Activated CD8-positive, alpha-beta memory T cell treated with anti-CD3 and anti-CD28 coated beads for 1 hour (primary cell): ENCODE results near the gene ADGRG6.

ENCODE experiments used
- DNase-seq, 2 donors: peaks; one replicate each; pipeline ENCODE4 v3.0.0-alpha.2; 2020; ENCODE audit warnings: low read depth in 1 of 2; ENCODE audit errors: extremely low read depth in 1 of 2

The ADGRG6 gene

DNA sequence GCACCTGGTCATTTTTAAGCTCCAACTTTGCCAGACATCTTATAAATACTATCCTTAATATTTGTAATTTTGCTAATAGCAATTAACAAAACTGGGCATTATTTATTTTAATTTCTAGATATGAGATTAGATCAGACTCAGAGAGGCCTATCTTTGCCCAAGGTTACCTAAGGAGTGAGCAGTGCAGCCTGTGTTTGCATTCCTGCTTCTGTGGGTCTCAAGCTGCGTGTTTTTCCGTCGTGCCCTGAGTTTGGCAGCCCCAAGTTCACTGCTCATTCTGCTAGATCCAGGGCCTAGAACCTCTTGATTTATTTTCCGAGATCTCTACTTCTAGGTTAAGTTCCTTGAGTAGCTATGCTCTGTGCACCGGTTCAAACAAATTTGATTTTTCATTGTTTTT lies 11.0 kb upstream of the ADGRG6 start:
- no peak for DNase-seq

DNA sequence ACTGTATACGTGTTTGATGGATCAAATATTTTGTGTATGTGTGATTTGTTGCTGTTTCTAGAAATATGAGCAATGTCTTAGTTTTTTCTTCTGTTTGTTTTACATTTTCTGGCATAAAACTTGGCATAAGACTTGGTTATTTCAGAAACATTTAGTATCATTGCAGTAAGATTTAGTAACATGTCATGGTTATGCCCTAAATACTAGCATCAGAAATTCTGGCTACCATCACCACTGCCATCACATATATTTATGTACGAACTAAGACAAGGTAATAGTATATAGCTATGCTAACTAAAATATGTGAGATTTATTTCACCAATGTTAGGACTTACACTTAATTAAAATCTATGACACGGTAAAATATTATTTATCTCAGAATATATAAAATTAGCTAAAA lies 10.3 kb upstream of the ADGRG6 start:
- DNase-seq: no peak

DNA sequence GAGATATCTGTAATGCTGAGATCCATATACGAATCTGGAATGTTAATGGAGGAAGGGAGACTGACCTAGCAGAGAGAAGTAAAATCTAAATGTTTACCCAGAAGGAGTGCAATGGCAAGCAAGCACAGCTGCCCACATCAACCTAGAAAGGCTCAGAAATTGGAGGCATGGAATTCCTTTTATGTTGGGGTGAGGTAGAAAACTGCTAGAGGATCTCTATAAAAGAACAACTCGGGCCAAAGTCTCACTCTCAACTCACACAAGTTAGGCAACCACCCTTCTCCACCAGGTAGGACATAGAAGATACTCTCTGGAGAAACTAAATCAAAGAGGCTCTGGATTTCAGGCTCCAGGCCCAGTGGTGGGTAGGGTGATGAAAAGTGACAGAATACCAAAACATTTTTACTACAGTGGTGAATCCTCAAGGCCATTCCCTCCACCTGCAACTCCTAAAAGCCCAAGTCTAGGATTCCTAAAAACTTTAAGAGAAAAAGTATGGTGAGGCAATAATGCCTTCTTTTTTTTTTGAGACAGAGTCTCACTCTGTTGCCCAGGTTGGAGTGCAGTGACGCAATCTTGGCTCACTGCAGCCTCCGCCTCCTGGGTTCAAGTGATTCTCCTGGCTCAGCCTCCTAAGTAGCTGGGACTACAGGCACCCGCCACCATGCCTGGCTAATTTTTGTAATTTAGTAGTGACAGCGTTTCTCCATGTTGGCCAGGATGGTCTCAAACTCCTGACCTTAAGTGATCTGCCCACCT lies 9.5 kb upstream of the ADGRG6 start:
- DNase-seq: no peak

DNA sequence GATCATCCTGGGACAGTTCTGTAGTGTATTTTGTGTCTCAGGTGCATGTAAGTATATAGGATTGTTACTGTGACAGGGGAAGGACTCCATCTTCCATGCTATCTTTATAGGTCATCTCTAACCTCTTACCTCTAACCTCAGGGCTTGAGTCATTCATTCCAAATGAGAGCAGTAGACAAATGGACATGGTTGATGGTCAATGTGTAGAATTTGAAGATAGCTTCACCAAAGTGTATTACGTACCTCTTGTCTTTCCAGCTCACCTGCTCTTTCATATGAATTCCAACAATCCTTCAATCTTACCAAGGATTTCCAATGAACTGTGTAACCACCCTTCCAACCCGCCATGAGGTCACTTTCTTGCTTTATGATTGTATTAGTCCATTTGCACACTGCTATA lies 8.7 kb upstream of the ADGRG6 start:
- DNase-seq: no peak

DNA sequence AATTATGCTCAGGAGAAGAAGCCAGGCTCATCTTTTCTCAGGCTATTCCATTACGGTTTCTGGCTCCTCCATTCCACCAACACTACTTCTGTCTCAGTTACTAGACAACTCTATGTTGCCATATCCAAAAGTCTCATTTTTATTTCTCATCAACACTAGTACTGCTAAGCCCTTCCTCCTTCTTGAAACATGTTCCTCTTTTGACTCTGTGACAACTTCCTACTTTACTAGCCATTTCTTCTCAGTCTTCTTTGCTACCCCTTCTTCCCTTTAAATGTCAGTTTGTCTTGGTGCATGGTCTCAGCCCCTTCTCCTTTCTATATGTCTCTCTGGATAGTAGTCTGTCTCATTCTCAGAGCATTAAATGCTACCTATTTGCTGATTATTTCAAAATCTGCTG lies 7.1 kb upstream of the ADGRG6 start:
- no peak for DNase-seq

DNA sequence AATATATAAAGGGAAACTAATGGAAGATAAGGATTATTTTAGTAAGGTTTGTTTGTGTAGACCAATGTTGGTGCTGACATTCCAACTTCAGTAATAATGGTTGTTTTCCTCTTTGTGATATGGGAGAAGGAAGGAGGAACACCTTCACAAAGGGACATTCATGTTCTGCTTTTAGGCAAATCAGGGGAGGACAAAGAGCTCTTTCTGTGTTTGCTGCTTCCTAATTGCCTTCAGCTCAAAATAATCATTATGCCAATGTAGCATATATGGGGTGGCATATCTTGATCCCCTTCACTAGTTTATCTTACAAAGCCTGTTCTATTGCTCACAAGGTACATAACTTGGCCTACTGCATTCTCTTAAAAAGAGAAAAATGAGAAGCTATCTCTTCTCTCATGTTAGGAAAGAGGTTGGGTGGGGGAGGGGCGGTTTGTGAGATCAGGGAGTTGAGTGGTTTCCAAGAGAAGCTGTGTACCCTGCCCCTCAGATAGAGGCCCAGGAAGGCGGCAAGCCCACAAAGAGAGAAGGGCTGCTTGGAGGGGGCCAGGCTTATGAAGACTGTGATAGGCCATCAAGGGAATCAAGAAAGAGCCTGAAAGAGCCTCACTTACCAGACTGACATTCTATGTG lies 4.7 kb upstream of the ADGRG6 start:
- DNase-seq: no peak

DNA sequence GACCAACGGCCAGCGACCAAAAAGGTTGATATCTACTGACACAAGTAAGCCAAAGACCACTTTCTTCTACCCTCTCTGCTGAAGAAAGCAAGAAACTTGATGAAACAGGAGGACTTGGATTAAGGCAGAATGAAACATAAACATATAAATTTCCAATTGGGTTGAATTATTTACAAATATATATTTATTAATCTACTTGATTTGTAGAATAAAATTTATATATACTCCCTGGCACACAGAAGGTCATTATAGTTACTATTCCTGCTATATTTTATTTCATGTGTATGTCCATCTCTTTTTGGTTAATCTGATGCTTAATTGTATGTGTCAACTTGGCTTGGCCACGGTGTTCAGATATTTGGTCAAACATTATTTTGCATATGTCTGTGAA lies 4.2 kb upstream of the ADGRG6 start:
- DNase-seq: no peak

DNA sequence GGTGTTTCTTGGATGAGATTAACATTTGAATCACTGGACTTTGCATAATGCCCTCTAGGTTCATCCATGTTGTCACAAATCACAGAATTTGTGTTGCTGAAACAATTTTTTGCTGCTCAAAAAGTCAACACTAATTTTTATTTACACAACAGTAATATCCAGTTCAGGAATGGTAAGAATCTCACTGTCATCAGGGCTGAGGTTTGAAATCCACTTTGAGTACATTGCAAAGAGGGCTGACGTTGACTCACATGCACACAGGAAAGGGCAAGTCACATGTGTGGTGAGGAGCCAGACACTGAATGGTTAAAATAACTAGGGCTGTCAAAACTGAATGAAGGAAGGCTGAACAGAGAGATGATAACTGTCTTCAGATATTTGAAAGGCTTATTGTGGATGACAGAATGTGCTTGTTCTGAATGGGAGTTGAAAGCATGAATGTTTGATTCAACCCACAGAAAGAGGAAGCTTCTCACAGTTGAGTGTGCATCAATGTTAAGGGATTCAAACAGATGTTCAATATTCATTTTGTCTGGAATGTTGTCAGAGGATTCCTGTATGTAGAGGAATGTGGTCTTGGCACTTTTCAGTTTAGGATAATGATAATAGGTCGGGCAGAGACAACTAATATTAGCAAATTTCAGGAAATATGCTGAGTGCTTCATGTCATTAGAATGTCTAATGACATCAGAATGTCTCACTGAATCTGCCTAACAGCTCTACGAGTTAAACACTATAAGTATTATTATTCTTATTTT lies 3.6 kb upstream of the ADGRG6 start:
- no peak for DNase-seq

DNA sequence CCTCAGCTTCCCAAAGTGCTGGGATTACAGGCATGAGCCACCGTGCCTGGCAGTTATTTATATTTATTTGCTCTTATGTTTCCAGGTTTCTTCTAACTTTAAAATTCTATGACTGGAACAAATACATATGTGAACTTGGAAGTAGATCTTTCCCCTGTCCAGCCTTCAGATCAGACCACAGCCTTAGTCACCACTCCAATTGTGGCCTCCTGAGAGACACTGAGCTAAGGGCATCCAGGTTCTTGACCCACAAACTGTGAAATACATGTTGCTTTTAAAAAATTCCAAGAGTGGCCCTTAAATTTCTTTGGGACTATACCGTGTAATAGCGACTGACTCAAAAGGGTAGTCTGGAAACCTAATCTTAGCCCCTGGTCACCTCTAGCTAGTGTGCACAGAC lies 1.5 kb upstream of the ADGRG6 start:
- no peak for DNase-seq

DNA sequence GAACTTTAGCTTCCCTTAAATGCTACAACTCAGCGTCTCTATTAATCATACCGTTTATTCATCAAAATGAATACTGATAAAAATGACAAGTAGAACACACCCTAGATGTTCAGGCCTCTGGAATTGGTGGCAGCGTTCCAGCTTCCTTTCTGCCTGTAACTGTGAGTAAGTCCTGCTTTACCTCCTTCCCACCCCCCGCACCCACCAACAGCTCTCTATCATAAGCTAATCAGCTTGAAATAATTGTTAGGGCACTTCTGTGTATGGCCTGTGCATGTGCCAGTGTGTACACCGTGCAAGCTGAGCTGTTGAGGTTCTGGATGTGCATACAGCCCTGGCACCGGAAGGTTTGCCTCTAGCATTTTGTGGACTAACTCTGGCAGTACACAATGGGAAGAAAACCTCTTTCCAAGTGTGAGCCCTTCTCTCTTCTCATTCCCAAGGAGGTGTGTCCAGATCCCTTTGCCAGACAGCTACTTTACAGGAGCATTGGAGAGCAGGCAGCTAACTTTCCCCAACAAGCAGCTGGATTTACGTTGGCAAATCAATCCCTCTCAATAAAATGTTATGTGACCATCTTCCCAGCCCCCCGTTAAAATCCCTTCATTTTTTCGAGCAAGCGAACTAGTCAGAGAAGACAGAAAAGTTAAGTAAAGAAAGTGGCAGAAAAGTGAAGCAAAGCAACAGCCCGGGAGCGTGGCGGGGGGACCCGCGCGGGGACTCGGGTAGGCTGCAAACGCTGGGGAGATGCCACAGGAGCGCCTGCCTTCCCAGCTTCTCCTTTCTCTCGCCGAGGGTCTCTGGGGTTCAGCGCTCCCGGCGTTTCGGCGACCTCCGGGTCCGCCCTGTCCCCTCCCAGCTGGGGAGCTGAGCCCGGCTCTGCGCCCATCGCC lies 803 bp upstream of the ADGRG6 start:
- DNase-seq: no peak

DNA sequence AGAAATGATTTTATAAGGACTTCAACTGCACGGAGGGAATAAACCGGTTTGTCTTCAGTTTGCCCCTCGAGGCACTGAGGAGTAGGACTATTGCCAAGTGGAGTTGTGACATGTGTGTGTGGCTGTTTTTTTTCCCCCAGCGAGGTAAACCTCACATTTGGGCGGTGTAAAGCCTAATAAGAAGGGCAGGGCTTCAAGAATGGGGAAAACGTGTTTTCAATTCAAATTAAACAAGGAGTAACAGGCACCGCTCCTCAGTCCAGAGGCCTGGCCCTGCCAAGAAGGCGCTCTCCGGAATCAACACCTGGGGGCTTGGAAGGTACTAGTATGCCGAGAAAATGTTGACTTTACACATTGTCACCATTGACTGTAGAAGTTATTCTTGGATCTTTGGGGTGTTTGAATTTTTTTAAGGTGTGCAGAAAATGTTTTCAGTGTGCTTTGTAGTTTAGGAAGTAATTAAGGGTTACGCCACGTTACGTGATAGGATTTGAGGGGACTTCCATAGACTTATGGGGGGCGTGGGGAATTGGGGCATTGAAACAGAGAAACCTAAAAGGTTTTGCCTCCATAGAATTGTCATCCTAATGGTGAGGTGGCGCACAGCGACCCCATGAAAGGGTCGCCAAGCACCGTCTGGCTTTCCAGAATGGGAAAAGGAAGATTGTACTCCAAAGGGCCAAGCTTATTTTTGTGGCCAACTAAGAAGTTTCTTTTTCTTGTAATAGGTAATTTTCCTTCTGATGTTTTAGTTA lies 791 bp downstream of the ADGRG6 start:
- DNase-seq: no peak

DNA sequence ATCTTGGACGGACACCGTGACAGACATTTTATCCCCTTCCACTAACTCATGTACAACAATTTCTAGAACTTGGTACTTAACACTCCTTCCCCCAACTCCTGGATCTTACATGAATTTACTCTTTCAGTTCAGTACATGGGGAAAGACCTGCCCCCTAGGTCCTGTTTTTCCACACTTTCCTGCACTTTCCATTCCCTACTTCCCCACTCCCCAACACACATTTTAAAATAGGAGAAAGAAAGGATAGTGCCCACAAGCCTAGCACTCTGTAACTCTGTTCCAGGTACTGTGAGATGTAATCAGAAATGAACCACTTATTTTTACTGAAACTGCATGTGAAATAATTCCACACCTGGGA lies 1.3 kb downstream of the ADGRG6 start:
- DNase-seq: no peak

DNA sequence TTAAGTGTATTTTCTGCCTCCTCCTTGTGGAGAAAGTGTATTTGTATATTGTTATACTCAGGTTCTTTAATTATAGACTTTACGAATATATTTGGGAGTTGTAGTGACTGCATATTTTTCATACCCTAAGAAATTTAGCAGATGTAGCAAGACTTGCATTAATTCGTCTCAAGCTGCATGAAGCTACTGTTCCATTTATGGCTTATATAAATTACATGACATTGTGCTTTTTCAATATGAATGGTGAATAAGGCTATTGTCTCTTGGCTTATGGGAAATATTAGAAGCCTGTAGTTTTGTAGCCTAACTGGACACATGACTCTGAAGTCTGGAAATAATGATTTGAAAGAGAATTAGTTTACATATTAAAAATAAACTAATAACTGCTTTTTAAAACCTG lies 2.4 kb downstream of the ADGRG6 start:
- DNase-seq: no peak

DNA sequence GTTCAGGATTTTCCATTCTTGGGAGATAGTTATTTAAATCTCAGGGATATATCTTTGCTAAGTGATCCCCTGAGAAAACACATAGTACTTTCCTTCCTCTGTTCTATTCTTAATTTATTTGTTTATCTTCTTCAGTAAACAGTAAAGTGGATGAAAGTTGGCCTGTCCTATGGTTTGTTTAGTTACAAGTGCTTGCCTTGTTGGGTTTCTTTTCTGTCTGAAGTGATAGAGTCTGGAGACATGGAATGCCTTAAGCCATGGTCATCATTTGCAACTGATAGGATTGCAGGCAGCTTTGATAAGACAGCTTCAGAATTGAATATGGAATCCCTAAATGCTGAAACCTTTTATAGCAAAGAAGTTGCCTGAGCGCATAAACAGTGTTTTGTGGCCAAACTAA lies 4.9 kb downstream of the ADGRG6 start:
- DNase-seq: no peak

DNA sequence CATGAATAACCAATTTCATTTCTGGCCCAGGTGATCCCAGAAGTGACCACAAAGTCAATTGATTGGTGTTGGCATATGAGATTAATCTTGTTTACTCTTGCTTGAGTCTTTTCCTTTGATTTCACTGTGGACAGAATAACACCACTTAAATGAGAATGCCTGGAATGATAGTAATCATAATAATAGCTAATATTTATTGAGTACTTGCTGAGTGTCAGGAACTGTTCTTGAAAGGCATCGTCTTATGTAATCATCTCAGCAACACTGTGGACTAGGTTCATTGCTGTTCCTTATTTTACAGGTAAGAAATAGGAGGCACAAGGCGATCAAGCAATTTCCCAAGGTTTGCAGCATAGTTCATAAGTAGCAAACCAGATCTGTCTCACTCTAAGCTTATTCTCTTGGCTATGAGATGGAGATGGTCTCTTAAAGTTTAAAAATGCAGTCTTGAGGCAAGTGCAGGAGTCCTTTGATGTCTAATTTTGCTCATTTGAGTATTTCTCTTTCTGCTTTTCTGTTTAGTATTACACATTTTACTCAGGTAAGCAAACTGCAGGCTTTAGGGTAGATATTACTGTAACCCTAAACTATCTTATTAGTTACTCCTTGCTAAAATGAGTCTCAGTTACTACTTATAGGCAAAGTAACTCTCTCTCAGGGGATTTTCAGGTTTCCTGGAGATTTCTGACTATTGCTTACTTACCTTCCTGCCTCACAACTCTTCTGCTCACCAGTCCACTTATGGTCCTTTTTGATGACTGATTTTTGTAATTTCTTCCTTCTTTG lies 6.3 kb downstream of the ADGRG6 start:
- DNase-seq: no peak

DNA sequence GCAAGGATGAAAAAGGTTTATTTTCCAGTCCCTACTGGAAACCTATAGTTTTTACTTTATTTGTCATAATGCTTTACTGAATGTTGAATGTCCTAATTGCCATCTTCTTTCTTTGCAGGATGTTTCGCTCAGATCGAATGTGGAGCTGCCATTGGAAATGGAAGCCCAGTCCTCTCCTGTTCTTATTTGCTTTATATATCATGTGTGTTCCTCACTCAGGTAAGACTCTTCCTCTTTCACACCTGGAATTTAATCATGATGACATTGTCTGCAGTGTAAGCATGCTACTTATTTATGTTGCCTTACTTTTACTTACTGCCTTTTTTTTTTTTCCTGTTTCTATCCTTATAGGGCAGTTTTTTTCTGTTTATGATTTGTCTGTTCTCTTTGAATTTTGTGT lies 7.6 kb downstream of the ADGRG6 start:
- DNase-seq: no peak

DNA sequence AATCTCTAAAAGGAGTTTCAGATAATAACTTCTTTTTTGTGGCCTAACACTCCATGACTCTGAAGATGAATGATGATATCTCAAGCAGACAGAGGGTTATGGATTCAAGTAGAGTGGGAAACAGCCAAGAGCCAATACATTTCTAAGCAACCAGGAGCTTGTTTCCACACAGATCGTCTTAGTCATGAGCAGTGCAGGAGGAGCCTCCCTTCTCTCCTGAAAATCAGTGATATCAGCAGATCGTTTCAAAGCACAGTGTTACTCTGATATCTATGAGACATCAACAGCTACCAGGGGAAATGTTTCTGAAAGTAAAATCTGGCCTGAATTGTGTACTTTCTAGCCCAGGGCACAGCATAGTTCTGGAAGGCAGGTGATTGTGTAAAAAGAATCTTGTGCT lies 11.5 kb downstream of the ADGRG6 start:
- no peak for DNase-seq

DNA sequence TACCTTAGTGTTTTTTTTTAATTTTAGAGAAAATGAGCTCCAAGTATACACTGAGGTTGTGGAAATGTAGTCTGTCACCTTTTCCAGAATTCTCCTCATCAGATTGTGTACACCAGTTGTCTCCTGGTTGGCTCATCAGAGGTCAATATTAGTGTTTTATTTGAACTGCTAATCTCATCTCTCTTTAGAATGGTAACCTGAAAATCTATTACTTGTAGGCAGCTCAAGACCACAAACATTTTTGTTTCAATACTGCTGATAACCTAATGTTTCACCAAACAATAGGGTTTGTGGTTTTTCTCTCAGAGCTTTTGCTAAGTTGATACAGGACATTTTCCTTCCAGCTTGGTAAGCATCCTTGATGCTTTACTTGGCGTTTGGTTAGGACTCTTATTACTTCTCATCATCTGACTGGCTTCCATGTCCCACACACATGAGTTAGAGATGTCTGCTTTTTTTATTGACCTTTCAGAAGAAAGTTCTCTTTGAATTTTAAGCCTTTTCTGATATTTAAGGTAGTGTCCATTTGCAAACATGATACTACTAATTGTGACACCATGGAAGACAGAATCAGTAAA lies 15.1 kb downstream of the ADGRG6 start:
- no peak for DNase-seq

DNA sequence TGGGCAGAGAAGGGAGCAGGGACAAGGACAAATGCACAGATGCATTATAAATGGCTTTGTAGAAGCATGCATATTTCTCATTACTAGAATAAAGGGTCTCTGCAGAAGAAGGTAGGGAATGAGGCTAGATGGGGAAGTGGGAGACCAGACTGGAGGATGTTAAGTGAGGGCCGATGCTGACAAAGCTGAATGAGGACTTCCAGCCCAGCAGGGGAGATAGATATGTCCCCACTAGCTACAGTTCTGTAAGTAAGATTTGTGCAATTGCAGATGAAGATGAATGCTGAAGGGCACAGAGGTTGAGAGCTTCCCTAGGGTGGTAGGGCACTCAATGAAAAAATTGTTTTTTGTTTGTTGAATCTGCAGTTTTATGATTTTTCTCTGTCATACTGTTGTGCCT lies 16.9 kb downstream of the ADGRG6 start:
- no peak for DNase-seq
